NCI-H2196 treated with DMSO at 0.1 percent for 48 hours (cell line): ENCODE results near the gene KIF22.
"Not testable (repeated sequence)": the region's sequence is repeated elsewhere in the genome, so short reads cannot be mapped to it uniquely, and the experiment has no call there.

ENCODE experiments used
- DNase-seq: peaks from one replicate; lab custom pipeline; 2025; ENCODE audit not compliant: unreplicated experiment; lab: John Stamatoyannopoulos, UW

Gene KIF22

GRCh38 chr16:29813644-29814562 is 23.4 kb downstream of the KIF22 start:
- DNase-seq, result no peak

GRCh38 chr16:29814592-29814991 is 24.0 kb downstream of the KIF22 start:
- no peak for DNase-seq

GRCh38 chr16:29815032-29815721 is 24.6 kb downstream of the KIF22 start:
- no peak for DNase-seq

DNA sequence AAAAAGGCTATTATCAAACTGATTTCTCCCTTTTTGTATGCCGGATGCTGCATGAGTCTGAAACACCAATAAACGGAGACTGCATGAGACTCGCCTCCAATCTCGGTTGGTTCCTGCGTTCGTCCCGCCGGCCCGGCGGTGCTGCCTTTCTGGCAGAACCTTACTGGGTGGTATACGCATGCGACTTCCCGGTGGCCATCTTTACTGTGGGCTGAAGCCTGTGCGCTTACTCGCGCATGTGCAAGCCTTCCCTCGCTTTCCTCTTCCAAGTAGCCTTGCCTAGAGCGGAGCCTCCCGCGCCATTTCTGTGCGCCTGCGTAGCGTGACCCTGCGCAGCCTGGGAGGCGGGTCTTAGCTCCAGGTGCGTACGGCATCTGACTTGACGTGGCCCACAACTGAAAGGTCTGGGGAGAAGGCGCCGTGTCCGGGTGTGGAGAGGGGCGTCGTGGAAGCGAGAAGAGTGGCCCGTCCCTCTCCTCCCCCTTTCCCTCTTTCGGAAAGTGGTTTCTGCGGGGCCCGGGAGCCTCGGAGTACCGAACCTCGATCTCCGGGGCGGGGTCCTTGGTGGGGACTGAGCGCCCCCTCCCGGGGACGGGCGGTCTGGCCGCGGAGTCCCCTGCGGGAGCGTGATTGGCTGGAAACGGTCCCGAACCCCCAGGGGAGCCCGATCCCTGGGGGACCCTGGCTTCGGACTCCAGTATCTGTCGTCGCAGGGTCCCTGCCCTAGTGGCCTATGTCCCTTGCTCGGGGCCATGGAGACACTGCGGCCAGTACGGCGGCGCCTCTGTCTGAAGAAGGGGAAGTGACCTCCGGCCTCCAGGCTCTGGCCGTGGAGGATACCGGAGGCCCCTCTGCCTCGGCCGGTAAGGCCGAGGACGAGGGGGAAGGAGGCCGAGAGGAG is 25.5 kb downstream of the KIF22 start, which contains the start of gene PAGR1:
Gene PAGR1 (plus strand): TSS at position 360 of the 901 bp plus-strand sequence. CDS start 374 bp downstream, at position 734.
- peak; percentile 99 for DNase-seq

DNA sequence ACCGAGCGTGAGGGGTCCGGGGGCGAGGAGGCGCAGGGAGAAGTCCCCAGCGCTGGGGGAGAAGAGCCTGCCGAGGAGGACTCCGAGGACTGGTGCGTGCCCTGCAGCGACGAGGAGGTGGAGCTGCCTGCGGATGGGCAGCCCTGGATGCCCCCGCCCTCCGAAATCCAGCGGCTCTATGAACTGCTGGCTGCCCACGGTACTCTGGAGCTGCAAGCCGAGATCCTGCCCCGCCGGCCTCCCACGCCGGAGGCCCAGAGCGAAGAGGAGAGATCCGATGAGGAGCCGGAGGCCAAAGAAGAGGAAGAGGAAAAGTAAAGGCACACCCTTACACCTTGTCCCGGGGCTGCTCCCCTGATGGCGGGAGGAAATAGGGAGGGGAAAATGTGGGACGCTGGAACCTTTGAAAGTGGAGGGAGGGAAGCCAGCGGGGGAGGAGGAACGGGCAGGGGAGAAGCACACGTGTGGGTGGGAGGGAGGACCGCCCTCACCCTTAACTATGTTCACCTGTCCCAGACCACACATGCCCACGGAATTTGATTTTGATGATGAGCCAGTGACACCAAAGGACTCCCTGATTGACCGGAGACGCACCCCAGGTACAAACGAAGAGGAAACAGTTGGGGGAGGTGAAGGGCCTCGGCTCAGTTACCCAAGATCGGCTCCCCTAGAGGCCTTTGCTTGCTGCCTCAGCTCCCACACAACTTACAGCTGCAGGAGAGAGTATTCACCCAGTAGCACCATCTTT is 26.3 kb downstream of the KIF22 start:
- DNase-seq, result peak; percentile 42

GRCh38 chr16:29818082-29818481 is 27.5 kb downstream of the KIF22 start:
- no peak for DNase-seq

DNA sequence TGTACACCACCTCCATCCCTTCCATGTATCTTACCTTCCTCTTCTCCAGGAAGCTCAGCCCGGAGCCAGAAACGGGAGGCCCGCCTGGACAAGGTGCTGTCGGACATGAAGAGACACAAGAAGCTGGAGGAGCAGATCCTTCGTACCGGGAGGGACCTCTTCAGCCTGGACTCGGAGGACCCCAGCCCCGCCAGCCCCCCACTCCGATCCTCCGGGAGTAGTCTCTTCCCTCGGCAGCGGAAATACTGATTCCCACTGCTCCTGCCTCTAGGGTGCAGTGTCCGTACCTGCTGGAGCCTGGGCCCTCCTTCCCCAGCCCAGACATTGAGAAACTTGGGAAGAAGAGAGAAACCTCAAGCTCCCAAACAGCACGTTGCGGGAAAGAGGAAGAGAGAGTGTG is 29.0 kb downstream of the KIF22 start:
- no peak for DNase-seq

- peak; percentile 42 for DNase-seq
Observed at GRCh38 chr16:29820271-29820701, 29.7 kb downstream of the KIF22 start, which contains the start of gene MVP. Gene MVP, plus strand, starts transcription at chr16:29820462. Its CDS starts 10,088 bp downstream, at chr16:29830550.

DNA sequence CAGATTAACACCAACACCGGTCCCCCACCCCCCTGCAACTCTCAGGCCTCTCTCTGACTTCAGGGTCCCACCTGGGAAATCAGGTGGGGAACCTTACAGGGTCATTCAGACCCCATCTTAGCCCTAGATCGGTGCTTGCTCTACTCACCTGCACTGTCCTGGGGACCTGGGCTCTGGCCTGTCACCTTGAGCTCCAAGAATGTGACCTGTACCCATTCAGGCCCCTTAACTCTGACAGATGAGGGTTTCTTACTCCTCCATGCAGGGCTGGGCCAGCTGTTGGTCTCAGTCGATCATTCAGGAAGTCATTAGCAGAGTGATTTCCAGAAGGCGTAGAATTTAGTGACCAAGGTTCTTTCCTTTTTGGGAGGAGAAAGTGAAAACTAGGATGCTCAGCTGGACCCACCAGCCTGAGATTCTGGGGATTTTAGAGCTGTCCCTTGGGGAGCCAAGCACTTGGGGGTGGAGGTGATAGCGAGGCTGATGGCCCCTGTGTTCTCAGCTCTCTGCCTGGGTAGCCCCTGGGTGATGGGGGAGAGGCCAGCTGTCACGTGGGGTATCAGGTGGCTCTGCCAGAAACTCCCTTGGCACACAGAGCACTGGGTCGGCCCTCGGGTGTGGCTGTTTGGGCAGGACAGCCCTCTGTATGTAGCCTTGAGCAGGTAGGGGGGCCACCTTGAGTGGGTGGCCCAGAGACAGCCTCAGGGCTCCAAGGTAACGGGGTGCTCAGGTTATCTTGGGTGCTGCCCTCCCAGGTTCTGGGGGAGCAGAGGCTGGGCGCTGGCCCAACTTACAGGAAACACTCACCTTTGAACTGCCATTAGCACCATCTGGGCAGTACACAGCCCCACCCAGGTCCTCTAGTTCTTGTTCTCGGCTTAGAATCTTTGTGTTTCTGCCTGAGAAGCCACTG is 30.4 kb downstream of the KIF22 start:
- no peak for DNase-seq

- DNase-seq, result no peak
Observed at GRCh38 chr16:29821643-29822115, 31.1 kb downstream of the KIF22 start.

- DNase-seq, result no peak
Observed at GRCh38 chr16:29824589-29825144, 34.1 kb downstream of the KIF22 start.

GRCh38 chr16:29825145-29826044 is 34.8 kb downstream of the KIF22 start:
- no peak for DNase-seq

DNA sequence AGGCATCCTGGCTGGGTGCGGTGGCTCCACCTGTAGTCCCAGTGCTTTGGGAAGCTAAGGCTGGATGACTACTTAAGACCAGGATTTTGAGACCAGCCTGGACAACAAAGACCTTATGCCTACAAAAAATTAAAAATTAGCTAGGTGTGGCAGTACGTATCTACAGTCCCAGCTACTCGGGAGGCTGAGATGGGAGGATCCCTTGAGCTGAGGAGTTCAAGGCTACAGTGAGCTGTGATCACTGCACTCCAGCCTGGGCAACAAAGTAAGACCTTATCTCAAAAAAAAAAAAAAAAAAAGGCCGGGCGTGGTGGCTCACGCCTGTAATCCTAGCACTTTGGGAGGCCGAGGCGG is 35.8 kb downstream of the KIF22 start:
- no peak for DNase-seq

- DNase-seq, result no peak
Observed at GRCh38 chr16:29830774-29831173, 40.2 kb downstream of the KIF22 start.

- no peak for DNase-seq
Observed at GRCh38 chr16:29831490-29831889, 40.9 kb downstream of the KIF22 start.

GRCh38 chr16:29833219-29833618 is 42.7 kb downstream of the KIF22 start:
- not testable (repeated sequence) for DNase-seq

GRCh38 chr16:29834079-29834478 is 43.5 kb downstream of the KIF22 start:
- DNase-seq, result no peak

GRCh38 chr16:29835926-29836325 is 45.4 kb downstream of the KIF22 start:
- DNase-seq, result no peak
